Naive thymus-derived CD8-positive, alpha-beta T cell (primary cell): Measurements from ENCODE around the gene TBX19. TPM values are rescaled to one million over a fixed set of nuclear protein-coding genes. Genes with fewer than 3 reads are reported as not detected.

Source experiments
- ATAC-seq, 2 donors: fragments of 150-1000 bp; cut with Tn5 transposase in 1 of 2; sonication (Bioruptor Pico), chemical (Tn5 transposase) in 1 of 2; 1 replicate in 1 of 2; 2 replicates in 1 of 2; pipeline ENCODE4 v1.10.0; 2021; ENCODE audit warnings: mild to moderate bottlenecking in 2 of 2, moderate library complexity in 2 of 2
- POLR2A ChIA-PET: fragments of 350-600 bp; sonication (Branson Sonifier 250); formaldehyde crosslinking; loops from one replicate; lab custom pipeline; 2021; ENCODE audit warnings: antibody characterized with exemption; lab: Charles Lee
- DNase-seq, 10 donors: peaks; one replicate each; pipeline versions ENCODE4 v3.0.0 to v3.0.0-alpha.2; 2020 to 2022
- H3K27ac Mint-ChIP-seq, 10 donors: one replicate each; pipeline ENCODE4 v1.8.0; 2020 to 2022; ENCODE audit warnings: mild to moderate bottlenecking in 10 of 10, mixed read lengths in 10 of 10, moderate library complexity in 4 of 10, inconsistent platforms in 1 of 10
- H3K27me3 Mint-ChIP-seq, 5 donors: one replicate each; pipeline ENCODE4 v1.8.0; 2021 to 2022; ENCODE audit warnings: mixed read lengths in 5 of 5
- H3K36me3 Mint-ChIP-seq, 3 donors: one replicate each; pipeline ENCODE4 v1.8.0; 2020 to 2022; ENCODE audit warnings: mixed read lengths in 3 of 3, mild to moderate bottlenecking in 2 of 3, inconsistent platforms in 1 of 3
- H3K4me1 Mint-ChIP-seq, 4 donors: one replicate each; pipeline ENCODE4 v1.8.0; 2021 to 2022; ENCODE audit warnings: mixed read lengths in 4 of 4
- H3K4me3 Mint-ChIP-seq, 10 donors: one replicate each; pipeline ENCODE4 v1.8.0; 2020 to 2022; ENCODE audit warnings: mild to moderate bottlenecking in 10 of 10, mixed read lengths in 10 of 10, moderate library complexity in 6 of 10, inconsistent platforms in 1 of 10
- H3K9me3 Mint-ChIP-seq, 9 donors: one replicate each; pipeline ENCODE4 v1.8.0; 2020 to 2022; ENCODE audit warnings: mixed read lengths in 9 of 9, mild to moderate bottlenecking in 3 of 9, inconsistent platforms in 1 of 9, moderate library complexity in 1 of 9
- polyA plus RNA-seq, 3 donors: library from polyadenylated mRNA; unstranded; fragments of 300-500 nt; fragmentation: Illumina TruSeq; gene quantifications; one replicate each; pipeline ENCODE4 v1.2.3, GENCODE V29; 2021
- total RNA-seq, 8 experiments: library from RNA in 2 of 8; stranded (reverse) in 2 of 8; gene quantifications; one replicate each; pipeline ENCODE4 v1.2.3 and lab custom pipeline; 2021 to 2026

TBX19 gene
- 1 to 10 TPM; 3.1 to 3.6 TPM for total RNA-seq
- polyA plus RNA-seq: 1 to 10 TPM; 1.2 to 3.1 (median 2.2) TPM
- total RNA-seq (lab: John Stamatoyannopoulos, UW): 0.59 to 4.4 (median 2.7) reads per million in 6 experiments

- Mint-ChIP-seq H3K27me3 (no peaks in the 10 kb centered on the region), H3K27ac (no peak within 1 kb of the TSS), H3K4me1 (peaks cover 5 to 9% (median 6%) of the 10 kb centered on the region in 4 donors), H3K4me3 (no peak within 1 kb of the TSS), H3K36me3 (peaks cover 17 to 32% (median 23%) of the 10 kb centered on the region in 3 donors), H3K9me3 (peaks cover 0 to 15% (median 4%) of the 10 kb centered on the region in 9 donors)
- POLR2A ChIA-PET: interaction anchor here (1.8 kb wide), 1 partner anchor 20 kb away, joined by 3 read pairs; no protein-coding TSS in a partner anchor
- no peak for ATAC-seq
- DNase-seq: no peak
These were observed at the start of gene TBX19 for GRCh38 chr1:168280296-168280927. Gene TBX19 (plus strand): TSS chr1:168280877. CDS start chr1:168281091, 214 bp downstream.

- no peak overlapping the region for H3K4me3 Mint-ChIP-seq
- H3K9me3 Mint-ChIP-seq: no peaks in the 10 kb centered on the region
- H3K27ac Mint-ChIP-seq: peak overlapping the region in 6 of 10 donors; percentile 10 to 78 (median 58)
- H3K36me3 Mint-ChIP-seq: peaks cover 5 to 89% (median 26%) of the 10 kb centered on the region in 3 donors
- ATAC-seq (peak; percentile 92 to 99), DNase-seq (peak in 6 of 10 donors; percentile 5 to 38 (median 28))
- H3K4me1 Mint-ChIP-seq: peaks cover 32 to 56% (median 52%) of the 10 kb centered on the region in 4 donors
- no peaks in the 10 kb centered on the region for H3K27me3 Mint-ChIP-seq
- POLR2A ChIA-PET: interaction anchor here (1.8 kb wide), 1 partner anchor 9 kb away, joined by 6 read pairs; the partner anchor contains the start of gene SFT2D2
These were observed 45.7 kb upstream of the TBX19 start for GRCh38 chr1:168234846-168235547.

DNA sequence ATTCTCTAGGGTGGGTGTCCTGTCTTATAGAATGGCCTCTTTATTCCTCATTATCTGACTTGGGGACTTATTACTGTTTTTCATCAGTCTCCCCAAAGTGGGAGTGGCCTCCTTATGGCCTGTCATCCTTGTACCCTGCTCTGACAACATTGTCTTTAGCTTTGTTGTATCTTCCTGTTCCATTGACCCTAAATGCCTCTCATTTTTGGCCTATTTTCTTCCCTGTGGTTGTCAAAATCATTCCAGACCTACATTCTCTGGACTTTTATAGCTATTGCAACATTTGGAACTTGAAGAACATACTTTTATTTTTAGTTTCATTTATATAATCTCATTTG lies 45.2 kb upstream of the TBX19 start:
- Mint-ChIP-seq H3K27ac (peak overlapping the region in 5 of 10 donors; percentile 15 to 78 (median 67)), H3K36me3 (peaks cover 5 to 92% (median 30%) of the 10 kb centered on the region in 3 donors), H3K9me3 (no peaks in the 10 kb centered on the region), H3K4me3 (no peak overlapping the region), H3K27me3 (no peaks in the 10 kb centered on the region), H3K4me1 (peaks cover 34 to 52% (median 48%) of the 10 kb centered on the region in 4 donors)
- ATAC-seq: peak in 1 of 2 donors; percentile 23
- POLR2A ChIA-PET: interaction anchor here (1.8 kb wide), 1 partner anchor 10 kb away, joined by 6 read pairs; the partner anchor contains the start of gene SFT2D2
- no peak for DNase-seq

GRCh38 chr1:168235937-168236336 lies 44.7 kb upstream of the TBX19 start:
- DNase-seq (no peak), ATAC-seq (no peak)
- H3K36me3 Mint-ChIP-seq: peaks cover 5 to 92% (median 30%) of the 10 kb centered on the region in 3 donors
- POLR2A ChIA-PET: interaction anchor here (1.8 kb wide), 1 partner anchor 10 kb away, joined by 6 read pairs; the partner anchor contains the start of gene SFT2D2
- H3K9me3 Mint-ChIP-seq: no peaks in the 10 kb centered on the region
- H3K4me3 Mint-ChIP-seq: no peak overlapping the region
- no peaks in the 10 kb centered on the region for H3K27me3 Mint-ChIP-seq
- peak overlapping the region in 2 of 10 donors; percentile 69 to 72 for H3K27ac Mint-ChIP-seq
- H3K4me1 Mint-ChIP-seq: peaks cover 30 to 47% (median 44%) of the 10 kb centered on the region in 4 donors

- ATAC-seq: no peak
- Mint-ChIP-seq H3K4me3 (no peak overlapping the region), H3K9me3 (no peaks in the 10 kb centered on the region), H3K36me3 (peaks cover 5 to 93% (median 31%) of the 10 kb centered on the region in 3 donors), H3K4me1 (peaks cover 29 to 41% (median 37%) of the 10 kb centered on the region in 4 donors), H3K27me3 (no peaks in the 10 kb centered on the region), H3K27ac (peak overlapping the region in 4 of 10 donors; percentile 16 to 57 (median 39))
- DNase-seq: no peak
- POLR2A ChIA-PET: no interaction called here
These were observed 43.7 kb upstream of the TBX19 start for GRCh38 chr1:168236836-168237611.

DNA sequence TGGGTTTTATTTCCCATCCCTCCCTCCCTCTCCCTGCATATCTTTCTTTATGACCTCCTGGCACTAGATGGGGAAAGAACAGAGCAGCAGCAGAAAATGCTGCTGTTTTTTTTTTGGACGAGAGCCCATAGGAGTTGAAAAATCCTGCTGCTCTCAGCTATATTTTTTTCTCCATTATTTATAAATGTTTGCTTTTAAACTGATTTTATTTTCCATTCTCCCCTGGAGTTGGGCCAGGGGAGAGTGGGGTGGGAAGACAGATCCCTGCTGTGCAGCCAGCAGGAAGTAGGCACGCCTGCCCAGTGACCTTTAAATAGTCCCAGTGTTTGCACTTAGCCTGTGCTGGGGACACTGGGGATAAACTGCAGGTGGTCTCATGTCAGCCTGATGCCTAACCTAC lies 37.5 kb upstream of the TBX19 start:
- H3K4me1 Mint-ChIP-seq: peaks cover 30 to 50% (median 48%) of the 10 kb centered on the region in 4 donors
- POLR2A ChIA-PET: no interaction called here
- H3K27ac Mint-ChIP-seq: peak overlapping the region in 4 of 10 donors; percentile 4 to 64 (median 37)
- no peak overlapping the region for H3K4me3 Mint-ChIP-seq
- H3K9me3 Mint-ChIP-seq: no peaks in the 10 kb centered on the region
- no peaks in the 10 kb centered on the region for H3K27me3 Mint-ChIP-seq
- no peak for ATAC-seq
- no peak for DNase-seq
- H3K36me3 Mint-ChIP-seq: peaks cover 23 to 95% (median 61%) of the 10 kb centered on the region in 3 donors

DNA sequence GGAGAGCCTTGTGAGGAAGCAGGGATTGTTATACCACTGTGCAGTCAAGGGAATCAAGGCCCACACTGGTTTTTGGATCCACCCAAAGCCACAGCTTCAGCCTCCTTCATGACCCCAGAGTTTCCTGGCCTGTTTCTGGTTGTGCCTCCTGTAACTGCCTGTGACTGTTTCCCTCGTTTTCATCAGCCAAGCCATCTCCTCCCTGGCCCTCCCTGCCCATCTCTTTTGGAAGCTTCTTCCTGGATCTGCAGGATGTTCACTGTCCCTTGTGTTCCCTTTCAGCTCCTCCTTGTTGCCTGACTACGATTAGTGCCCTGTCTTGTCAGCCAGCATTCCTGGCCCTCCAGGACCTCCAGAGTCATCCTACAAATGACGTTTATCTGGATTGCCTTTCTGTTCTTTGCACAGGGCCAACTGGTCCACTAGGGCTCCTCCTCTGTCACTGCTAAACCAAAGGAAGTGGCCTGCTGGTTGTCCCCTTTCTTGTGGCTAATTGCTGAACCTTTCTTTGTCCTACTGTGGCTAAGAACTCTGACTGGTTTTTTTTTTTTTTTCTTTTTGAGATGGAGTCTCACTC lies 37.0 kb upstream of the TBX19 start:
- DNase-seq (no peak), ATAC-seq (no peak)

DNA sequence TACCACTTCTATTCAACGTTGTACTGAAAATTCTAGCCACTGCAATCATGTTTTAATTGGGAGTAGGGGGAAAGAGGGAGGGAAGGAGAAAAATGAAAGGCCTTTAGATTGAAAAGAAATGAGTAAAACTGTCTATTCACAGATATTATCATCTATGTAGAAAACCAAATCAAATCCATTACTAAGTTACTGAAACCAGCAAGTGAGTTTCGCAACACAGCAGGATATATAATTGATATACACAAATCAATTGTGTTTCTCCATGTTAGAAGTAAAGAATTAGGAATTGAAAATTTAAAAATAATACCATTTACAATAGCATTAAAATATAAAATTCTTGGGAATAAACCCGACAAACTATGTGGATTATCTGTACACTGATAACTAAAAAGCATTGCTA lies 35.6 kb upstream of the TBX19 start:
- POLR2A ChIA-PET: no interaction called here
- no peak for DNase-seq
- Mint-ChIP-seq H3K4me1 (peaks cover 36 to 60% (median 58%) of the 10 kb centered on the region in 4 donors), H3K27ac (peak overlapping the region in 3 of 10 donors; percentile 2 to 61 (median 22)), H3K36me3 (peaks cover 23 to 97% (median 61%) of the 10 kb centered on the region in 3 donors), H3K27me3 (no peaks in the 10 kb centered on the region), H3K4me3 (no peak overlapping the region), H3K9me3 (no peaks in the 10 kb centered on the region)
- ATAC-seq: no peak

More for the DNA sequence above, 37.0 kb upstream of the TBX19 start:
- Mint-ChIP-seq H3K9me3 (no peaks in the 10 kb centered on the region), H3K27me3 (no peaks in the 10 kb centered on the region), H3K36me3 (peaks cover 23 to 97% (median 63%) of the 10 kb centered on the region in 3 donors), H3K4me3 (peak overlapping the region in 1 of 10 donors; percentile 36), H3K27ac (peak overlapping the region in 7 of 10 donors; percentile 9 to 71 (median 50)), H3K4me1 (peaks cover 33 to 55% (median 53%) of the 10 kb centered on the region in 4 donors)
- POLR2A ChIA-PET: no interaction called here

GRCh38 chr1:168246506-168246905 lies 34.2 kb upstream of the TBX19 start:
- Mint-ChIP-seq H3K9me3 (no peaks in the 10 kb centered on the region), H3K4me1 (peaks cover 37 to 69% (median 59%) of the 10 kb centered on the region in 4 donors), H3K4me3 (no peak overlapping the region), H3K36me3 (peaks cover 23 to 96% (median 59%) of the 10 kb centered on the region in 3 donors), H3K27ac (peak overlapping the region in 1 of 10 donors; percentile 2), H3K27me3 (no peaks in the 10 kb centered on the region)
- no peak for DNase-seq
- no peak for ATAC-seq
- POLR2A ChIA-PET: no interaction called here

- Mint-ChIP-seq H3K27me3 (no peaks in the 10 kb centered on the region), H3K27ac (peak overlapping the region in 3 of 10 donors; percentile 41 to 51 (median 43)), H3K36me3 (peaks cover 21 to 84% (median 55%) of the 10 kb centered on the region in 3 donors), H3K4me3 (no peak overlapping the region), H3K4me1 (peaks cover 19 to 38% (median 31%) of the 10 kb centered on the region in 4 donors), H3K9me3 (peaks cover 0 to 19% (median 9%) of the 10 kb centered on the region in 9 donors)
- no peak for DNase-seq
- POLR2A ChIA-PET: no interaction called here
- no peak for ATAC-seq
These were observed 28.4 kb upstream of the TBX19 start for GRCh38 chr1:168252204-168252733.

- Mint-ChIP-seq H3K36me3 (peaks cover 25 to 60% (median 46%) of the 10 kb centered on the region in 3 donors), H3K4me1 (peaks cover 9 to 30% (median 24%) of the 10 kb centered on the region in 4 donors), H3K4me3 (no peak overlapping the region), H3K27me3 (no peaks in the 10 kb centered on the region), H3K27ac (no peak overlapping the region), H3K9me3 (peaks cover 0 to 19% (median 10%) of the 10 kb centered on the region in 9 donors)
- POLR2A ChIA-PET: no interaction called here
- DNase-seq (no peak), ATAC-seq (no peak)
These were observed 24.5 kb upstream of the TBX19 start for GRCh38 chr1:168256164-168256563.
